Stimulated activated CD4-positive, alpha-beta T cell treated with anti-CD3 and anti-CD28 coated beads, TNF-alpha, amount 100 ng/mL, for 4 hours (primary cell): Measurements from ENCODE around the gene DENND5B.
"Not testable (repeated sequence)": the region's sequence is repeated elsewhere in the genome, so short reads cannot be mapped to it uniquely, and the experiment has no call there.

Experiments
- DNase-seq, 3 experiments: peaks; one replicate each; pipeline ENCODE4 v3.0.0-alpha.2; 2020; ENCODE audit warnings: low read depth in 3 of 3

Gene DENND5B

GRCh38 chr12:31591380-31591901 lies 505 bp upstream of the DENND5B start:
- no peak for DNase-seq

GRCh38 chr12:31589904-31590641 lies 863 bp downstream of the DENND5B start:
- no peak for DNase-seq

- no peak for DNase-seq
Observed at GRCh38 chr12:31589598-31589903, 1.4 kb downstream of the DENND5B start.

GRCh38 chr12:31588976-31589375 lies 2.0 kb downstream of the DENND5B start:
- no peak for DNase-seq

GRCh38 chr12:31586728-31587127 lies 4.2 kb downstream of the DENND5B start:
- no peak for DNase-seq

- DNase-seq = no peak
Observed at GRCh38 chr12:31585895-31586294, 5.0 kb downstream of the DENND5B start.

GRCh38 chr12:31585271-31585670 lies 5.7 kb downstream of the DENND5B start:
- DNase-seq = no peak

GRCh38 chr12:31584782-31585181 lies 6.2 kb downstream of the DENND5B start:
- no peak for DNase-seq

- no peak for DNase-seq
Observed at GRCh38 chr12:31583878-31584277, 7.1 kb downstream of the DENND5B start.

GRCh38 chr12:31582155-31582554 lies 8.8 kb downstream of the DENND5B start:
- no peak for DNase-seq

- no peak for DNase-seq
Observed at GRCh38 chr12:31578632-31579031, 12.3 kb downstream of the DENND5B start.

- DNase-seq = no peak
Observed at GRCh38 chr12:31574803-31575575, 15.9 kb downstream of the DENND5B start.

GRCh38 chr12:31574367-31574766 lies 16.6 kb downstream of the DENND5B start:
- not testable (repeated sequence) for DNase-seq

- DNase-seq = no peak
Observed at GRCh38 chr12:31572900-31573600, 17.9 kb downstream of the DENND5B start.

- DNase-seq = no peak
Observed at GRCh38 chr12:31570880-31571279, 20.1 kb downstream of the DENND5B start.

- not testable (repeated sequence) for DNase-seq
Observed at GRCh38 chr12:31569517-31569916, 21.4 kb downstream of the DENND5B start.

- DNase-seq = no peak
Observed at GRCh38 chr12:31568498-31568897, 22.4 kb downstream of the DENND5B start.

- DNase-seq = no peak
Observed at GRCh38 chr12:31567029-31567428, 23.9 kb downstream of the DENND5B start.

GRCh38 chr12:31566547-31566946 lies 24.4 kb downstream of the DENND5B start:
- DNase-seq = no peak

- no peak for DNase-seq
Observed at GRCh38 chr12:31562594-31563328, 28.2 kb downstream of the DENND5B start.

GRCh38 chr12:31560516-31560915 lies 30.4 kb downstream of the DENND5B start:
- no peak for DNase-seq

GRCh38 chr12:31558521-31558920 lies 32.4 kb downstream of the DENND5B start:
- DNase-seq = no peak
